HG03469 (cell line): ENCODE measurements around the gene ZNF592.

Source experiments
- ATAC-seq: cut with Tn5 transposase; IDR thresholded peaks from one replicate; pipeline ENCODE4 v1.9.1; 2021; ENCODE audit warnings: mild to moderate bottlenecking, moderate library complexity, moderate number of reproducible peaks; ENCODE audit not compliant: unreplicated experiment

Gene ZNF592, protein sequence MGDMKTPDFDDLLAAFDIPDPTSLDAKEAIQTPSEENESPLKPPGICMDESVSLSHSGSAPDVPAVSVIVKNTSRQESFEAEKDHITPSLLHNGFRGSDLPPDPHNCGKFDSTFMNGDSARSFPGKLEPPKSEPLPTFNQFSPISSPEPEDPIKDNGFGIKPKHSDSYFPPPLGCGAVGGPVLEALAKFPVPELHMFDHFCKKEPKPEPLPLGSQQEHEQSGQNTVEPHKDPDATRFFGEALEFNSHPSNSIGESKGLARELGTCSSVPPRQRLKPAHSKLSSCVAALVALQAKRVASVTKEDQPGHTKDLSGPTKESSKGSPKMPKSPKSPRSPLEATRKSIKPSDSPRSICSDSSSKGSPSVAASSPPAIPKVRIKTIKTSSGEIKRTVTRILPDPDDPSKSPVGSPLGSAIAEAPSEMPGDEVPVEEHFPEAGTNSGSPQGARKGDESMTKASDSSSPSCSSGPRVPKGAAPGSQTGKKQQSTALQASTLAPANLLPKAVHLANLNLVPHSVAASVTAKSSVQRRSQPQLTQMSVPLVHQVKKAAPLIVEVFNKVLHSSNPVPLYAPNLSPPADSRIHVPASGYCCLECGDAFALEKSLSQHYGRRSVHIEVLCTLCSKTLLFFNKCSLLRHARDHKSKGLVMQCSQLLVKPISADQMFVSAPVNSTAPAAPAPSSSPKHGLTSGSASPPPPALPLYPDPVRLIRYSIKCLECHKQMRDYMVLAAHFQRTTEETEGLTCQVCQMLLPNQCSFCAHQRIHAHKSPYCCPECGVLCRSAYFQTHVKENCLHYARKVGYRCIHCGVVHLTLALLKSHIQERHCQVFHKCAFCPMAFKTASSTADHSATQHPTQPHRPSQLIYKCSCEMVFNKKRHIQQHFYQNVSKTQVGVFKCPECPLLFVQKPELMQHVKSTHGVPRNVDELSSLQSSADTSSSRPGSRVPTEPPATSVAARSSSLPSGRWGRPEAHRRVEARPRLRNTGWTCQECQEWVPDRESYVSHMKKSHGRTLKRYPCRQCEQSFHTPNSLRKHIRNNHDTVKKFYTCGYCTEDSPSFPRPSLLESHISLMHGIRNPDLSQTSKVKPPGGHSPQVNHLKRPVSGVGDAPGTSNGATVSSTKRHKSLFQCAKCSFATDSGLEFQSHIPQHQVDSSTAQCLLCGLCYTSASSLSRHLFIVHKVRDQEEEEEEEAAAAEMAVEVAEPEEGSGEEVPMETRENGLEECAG (N-terminal part only)

GRCh38 chr15:84748274-84749110 is at the start of gene ZNF592:
TSS of gene ZNF592 (plus strand) at chr15:84748592. CDS start at chr15:84782676, 34,084 bp downstream.
- ATAC-seq: peak; percentile 30

- ATAC-seq: no peak
Measured at GRCh38 chr15:84699538-84700191, 48.7 kb upstream of the ZNF592 start.

DNA sequence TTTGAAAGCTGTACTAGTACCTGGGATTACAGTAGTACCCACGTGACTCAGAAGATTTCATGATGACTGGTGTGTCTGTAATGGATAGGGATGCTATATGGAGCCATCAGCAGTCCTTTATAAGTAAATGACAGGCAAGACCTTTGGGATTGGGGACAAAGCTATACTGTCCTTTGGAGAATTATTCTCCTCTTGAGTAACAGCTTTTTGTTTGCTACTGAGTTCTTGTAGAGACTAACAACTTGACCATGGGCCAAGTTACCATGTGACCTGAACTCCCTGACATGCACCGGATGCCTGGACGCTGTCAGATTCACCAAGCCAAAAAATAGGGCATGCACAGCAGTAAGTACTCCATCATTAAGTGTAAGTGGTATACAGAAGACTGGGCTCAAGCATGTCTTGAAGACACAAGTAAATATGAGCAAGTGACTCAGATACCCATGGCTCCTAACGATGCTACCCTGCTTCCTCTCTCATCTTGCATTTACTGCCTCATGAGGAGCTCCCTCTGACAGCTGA is 45.4 kb upstream of the ZNF592 start:
- ATAC-seq: no peak

GRCh38 chr15:84703808-84704207 is 44.6 kb upstream of the ZNF592 start:
- ATAC-seq: no peak

GRCh38 chr15:84714372-84714771 is 34.0 kb upstream of the ZNF592 start:
- ATAC-seq: no peak

DNA sequence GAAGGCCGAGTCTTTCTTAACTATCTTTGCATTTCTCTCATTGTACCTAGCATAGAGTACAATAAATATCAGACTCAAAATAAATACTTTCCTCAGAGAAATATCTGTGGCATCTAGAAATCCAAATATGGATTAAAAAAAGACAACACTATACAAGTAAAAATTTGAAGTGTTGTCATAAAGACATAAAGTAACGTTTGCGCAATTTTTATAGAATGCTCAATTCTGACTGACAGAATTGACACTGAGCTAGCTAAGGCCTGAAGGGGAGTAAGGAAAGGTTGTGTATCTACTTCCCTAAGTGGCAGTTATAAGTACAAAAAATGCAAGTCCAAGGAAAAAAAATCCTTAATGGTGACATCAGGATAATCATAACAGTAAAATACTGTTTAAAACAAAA is 33.6 kb upstream of the ZNF592 start:
- no peak for ATAC-seq

DNA sequence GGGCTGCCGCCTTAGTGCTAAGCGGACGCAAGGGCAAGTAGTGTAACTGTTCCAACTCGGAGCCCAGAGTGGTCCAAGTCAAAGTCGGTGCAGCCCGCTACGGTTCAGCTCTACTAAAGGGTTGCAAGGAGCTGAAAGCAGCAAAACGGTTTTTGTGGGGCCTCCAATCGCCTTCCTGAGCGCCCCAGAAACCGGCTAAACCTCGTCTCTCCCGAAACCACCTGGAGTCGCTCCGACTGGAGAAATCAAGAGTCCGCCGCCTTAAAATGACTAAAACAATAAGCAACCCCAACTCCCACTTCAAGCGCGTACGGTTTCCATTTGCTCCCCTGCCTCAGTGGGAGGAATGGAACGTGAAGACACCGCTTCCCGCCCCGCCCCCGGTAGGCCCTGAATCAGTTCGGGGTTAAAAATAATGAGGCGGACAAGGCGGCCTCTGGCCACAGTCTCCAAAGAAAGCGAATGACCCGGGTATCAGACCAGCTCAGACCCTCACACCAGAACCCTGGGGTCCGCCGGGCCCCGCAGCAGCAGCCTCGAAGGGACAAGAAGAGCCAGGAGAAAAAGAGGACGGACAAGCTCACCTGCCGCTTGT is 32.9 kb upstream of the ZNF592 start:
- ATAC-seq: no peak

DNA sequence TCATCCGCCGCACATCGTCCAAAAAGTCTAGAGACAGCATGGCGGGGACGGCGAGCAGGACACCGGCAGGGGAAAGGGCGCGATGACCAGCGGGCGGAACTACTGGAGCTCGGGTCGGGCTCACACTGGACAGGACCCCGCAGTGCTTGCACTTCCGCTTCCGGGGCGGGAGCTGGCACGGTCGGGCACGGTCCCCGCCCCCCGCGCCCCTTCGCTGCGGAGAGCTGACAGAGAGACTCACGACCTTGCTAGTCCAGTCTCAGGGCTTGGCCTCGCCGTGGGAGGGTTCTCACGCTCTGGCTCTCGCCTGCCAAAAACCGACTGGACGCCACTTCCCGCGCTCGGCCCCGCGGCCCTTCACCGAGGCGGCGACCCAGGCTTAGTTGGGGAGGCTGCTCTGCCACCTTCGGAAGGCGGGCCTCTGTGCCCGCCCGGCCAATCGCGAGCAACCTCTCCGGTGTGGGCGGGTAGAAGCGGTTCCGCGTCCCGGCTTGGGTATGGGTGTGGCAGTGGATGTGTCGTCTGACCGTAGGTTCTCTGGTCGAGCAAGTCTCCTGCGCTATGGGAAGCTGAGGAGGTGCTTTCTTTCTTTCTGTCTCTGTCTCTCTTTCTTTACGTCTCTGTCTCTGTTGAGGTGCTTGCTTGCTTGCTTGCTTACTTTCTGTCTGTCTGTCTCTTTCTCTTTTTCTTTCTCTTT is 32.2 kb upstream of the ZNF592 start, which contains the start of gene SEC11A:
TSS of gene SEC11A (minus strand) at position 104 of the 697 bp plus-strand sequence. CDS start at position 40, 64 bp downstream.
- ATAC-seq: peak; percentile 90

- no peak for ATAC-seq
Measured at GRCh38 chr15:84721371-84721770, 27.0 kb upstream of the ZNF592 start.

- no peak for ATAC-seq
Measured at GRCh38 chr15:84722628-84723027, 25.8 kb upstream of the ZNF592 start.

- no peak for ATAC-seq
Measured at GRCh38 chr15:84725001-84725491, 23.3 kb upstream of the ZNF592 start.

DNA sequence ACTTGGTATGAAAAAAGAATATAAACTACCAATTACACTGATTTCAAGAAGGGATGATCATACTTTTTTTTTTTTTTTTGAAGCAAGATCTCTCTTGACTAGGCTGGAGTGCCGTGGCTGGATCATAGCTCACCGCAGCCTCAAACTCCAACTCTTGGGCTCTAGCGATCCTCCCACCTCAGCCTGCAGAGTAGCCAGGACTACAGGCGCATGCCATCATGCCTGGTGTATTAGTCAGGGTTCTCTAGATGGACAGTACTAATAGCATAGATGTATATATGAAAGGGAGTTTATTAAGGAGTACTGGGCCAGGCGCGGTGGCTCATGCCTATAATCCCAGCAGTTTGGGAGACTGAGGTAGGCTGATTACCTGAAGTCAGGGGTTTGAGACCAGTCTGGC is 21.0 kb upstream of the ZNF592 start:
- no peak for ATAC-seq

- ATAC-seq: no peak
Measured at GRCh38 chr15:84731774-84732173, 16.6 kb upstream of the ZNF592 start.

- peak; percentile 56 for ATAC-seq
Measured at GRCh38 chr15:84734794-84735479, 13.5 kb upstream of the ZNF592 start.

DNA sequence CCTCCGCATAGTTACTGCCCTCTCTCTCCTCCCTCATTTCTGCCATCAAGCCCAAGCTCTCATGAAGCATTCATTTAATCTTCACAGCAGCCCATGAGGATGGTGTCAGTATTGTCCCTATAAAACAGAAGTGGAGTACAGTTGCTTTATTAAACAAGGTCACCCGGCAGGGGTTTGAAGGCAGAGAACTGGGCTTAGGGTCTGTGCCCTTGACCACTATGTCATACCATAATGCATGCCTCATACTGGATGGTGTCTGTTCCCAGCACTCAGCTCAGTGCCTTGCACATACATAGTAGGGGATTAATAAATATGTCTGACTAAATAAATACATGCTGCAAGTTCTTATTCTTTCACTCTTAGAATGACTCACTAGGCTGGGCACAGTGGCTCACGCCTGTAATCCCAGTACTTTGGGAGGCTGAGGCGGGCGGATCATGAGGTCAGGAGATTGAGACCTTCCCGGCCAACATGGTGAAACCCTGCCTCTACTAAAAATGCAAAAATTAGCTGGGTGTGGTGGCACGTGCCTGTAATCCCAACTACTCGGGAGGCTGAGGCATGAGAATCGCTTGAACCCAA is 12.8 kb upstream of the ZNF592 start:
- ATAC-seq: peak; percentile 34

- ATAC-seq: no peak
Measured at GRCh38 chr15:84736375-84736774, 12.0 kb upstream of the ZNF592 start.

- no peak for ATAC-seq
Measured at GRCh38 chr15:84737005-84737404, 11.4 kb upstream of the ZNF592 start.
